Osteoblast (primary cell): ENCODE measurements around the gene FOSL2. TPM values are rescaled to one million over a fixed set of nuclear protein-coding genes. Genes with fewer than 3 reads are reported as not detected.
"Not testable (repeated sequence)": the region's sequence is repeated elsewhere in the genome, so short reads cannot be mapped to it uniquely, and the experiment has no call there.

Source experiments
- DNase-seq: peaks from one replicate; pipeline ENCODE4 v3.0.0; 2011; ENCODE audit warnings: low spot score, mixed read lengths; ENCODE audit not compliant: insufficient read length; ENCODE audit errors: missing footprints
- H2AFZ ChIP-seq: 2 replicates; pipeline ENCODE4 v1.6.0; 2011; ENCODE audit warnings: mild to moderate bottlenecking, low read length
- H3K27ac ChIP-seq: 2 replicates; pipeline ENCODE4 v1.5.1; 2011; ENCODE audit warnings: mild to moderate bottlenecking, low read depth, low read length, moderate library complexity
- H3K27me3 ChIP-seq: 2 replicates; pipeline ENCODE4 v1.6.0; 2012; ENCODE audit warnings: mild to moderate bottlenecking, control low read depth, inconsistent platforms, low read length, moderate library complexity; ENCODE audit not compliant: insufficient read depth
- H3K36me3 ChIP-seq: 2 replicates; pipeline ENCODE4 v1.5.1; 2011; ENCODE audit warnings: mild to moderate bottlenecking, low read length, control low read depth, moderate library complexity; ENCODE audit not compliant: insufficient read depth
- H3K4me1 ChIP-seq: 2 replicates; pipeline ENCODE4 v1.5.1; 2011; ENCODE audit warnings: mild to moderate bottlenecking, low read length, control low read depth, moderate library complexity; ENCODE audit not compliant: insufficient read depth
- H3K4me2 ChIP-seq: 2 replicates; pipeline ENCODE4 v1.6.0; 2011; ENCODE audit warnings: mild to moderate bottlenecking, low read length; ENCODE audit not compliant: insufficient read depth
- H3K4me3 ChIP-seq: fragments of 200-600 bp; sonication (generic); 3 replicates; pipeline ENCODE4 v1.5.1; 2012; ENCODE audit warnings: mild to moderate bottlenecking, low read length, inconsistent platforms; ENCODE audit not compliant: insufficient read depth
- H3K79me2 ChIP-seq: 2 replicates; pipeline ENCODE4 v1.6.0; 2012; ENCODE audit warnings: mild to moderate bottlenecking, low read length, control low read depth, inconsistent platforms; ENCODE audit not compliant: insufficient read depth
- H3K9me3 ChIP-seq: 2 replicates; pipeline ENCODE4 v1.5.1; 2011; ENCODE audit warnings: low read depth, low read length, control low read depth
- H4K20me1 ChIP-seq: 2 replicates; pipeline ENCODE4 v1.6.0; 2012; ENCODE audit warnings: mild to moderate bottlenecking, low read length, control low read depth; ENCODE audit not compliant: insufficient read depth
- CTCF ChIP-seq: IDR thresholded peaks from 2 replicates; pipeline ENCODE4 v1.5.1; 2011; ENCODE audit warnings: mild to moderate bottlenecking, low read depth, low read length, moderate library complexity; ENCODE audit errors: extremely low read depth
- total RNA-seq: library from RNA; depleted of rRNA; stranded (reverse); fragments of >200 nt; gene quantifications from 2 replicates; pipeline ENCODE4 v1.2.3, GENCODE V29; 2012

The FOSL2 gene
- total RNA-seq, 1 donor = 86.9 TPM

- no peak for DNase-seq
- H3K27me3 ChIP-seq = no peaks in the 10 kb centered on the region
- no peak overlapping the region for H3K27ac ChIP-seq
- H3K9me3 ChIP-seq = no peaks in the 10 kb centered on the region
- no peaks in the 10 kb centered on the region for H3K36me3 ChIP-seq
- H3K4me1 ChIP-seq = peaks cover 4% of the 10 kb centered on the region
- TF ChIP-seq CTCF = no peak
- no peaks in the 10 kb centered on the region for H4K20me1 ChIP-seq
- H3K4me2 ChIP-seq = no peak overlapping the region
- H3K79me2 ChIP-seq = no peaks in the 10 kb centered on the region
- no peak overlapping the region for H2AFZ ChIP-seq
- no peak overlapping the region for H3K4me3 ChIP-seq
These were observed 24.3 kb upstream of the FOSL2 start for GRCh38 chr2:28368357-28368798.

DNA sequence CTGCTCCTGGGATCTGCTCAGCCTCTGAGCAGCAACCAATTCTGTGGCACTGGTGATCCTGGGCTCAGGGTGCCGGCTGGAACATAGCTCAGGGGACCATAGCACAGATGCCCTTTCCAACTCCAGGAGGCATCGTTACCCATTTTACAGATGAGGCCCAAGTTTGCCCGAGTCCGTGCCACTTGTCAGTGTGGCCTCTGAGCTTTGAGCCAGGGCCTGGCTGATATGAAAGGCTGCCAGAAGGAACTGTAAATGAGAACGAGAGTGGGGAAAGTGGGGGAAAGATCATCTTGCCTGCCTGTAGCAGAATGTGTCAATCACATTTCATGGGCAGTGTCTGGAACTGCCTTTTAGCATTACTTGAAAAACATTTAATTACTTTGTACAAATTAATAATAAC, 23.3 kb upstream of the FOSL2 start:
- Histone ChIP-seq H3K9me3 (no peaks in the 10 kb centered on the region), H3K27me3 (no peaks in the 10 kb centered on the region), H3K4me1 (peaks cover 4% of the 10 kb centered on the region), H3K27ac (no peak overlapping the region), H3K79me2 (no peaks in the 10 kb centered on the region), H2AFZ (no peak overlapping the region), H3K4me3 (no peak overlapping the region), H3K4me2 (no peak overlapping the region), H3K36me3 (no peaks in the 10 kb centered on the region), H4K20me1 (no peaks in the 10 kb centered on the region)
- DNase-seq = no peak
- no peak for TF ChIP-seq CTCF

GRCh38 chr2:28370354-28370753, 22.3 kb upstream of the FOSL2 start:
- Histone ChIP-seq H3K9me3 (no peaks in the 10 kb centered on the region), H2AFZ (no peak overlapping the region), H3K27me3 (no peaks in the 10 kb centered on the region), H3K4me1 (peaks cover 4% of the 10 kb centered on the region), H3K36me3 (no peaks in the 10 kb centered on the region), H3K4me2 (no peak overlapping the region), H3K4me3 (no peak overlapping the region), H3K79me2 (no peaks in the 10 kb centered on the region), H3K27ac (no peak overlapping the region), H4K20me1 (no peaks in the 10 kb centered on the region)
- peak; percentile 41 for DNase-seq
- TF ChIP-seq CTCF = no peak

DNA sequence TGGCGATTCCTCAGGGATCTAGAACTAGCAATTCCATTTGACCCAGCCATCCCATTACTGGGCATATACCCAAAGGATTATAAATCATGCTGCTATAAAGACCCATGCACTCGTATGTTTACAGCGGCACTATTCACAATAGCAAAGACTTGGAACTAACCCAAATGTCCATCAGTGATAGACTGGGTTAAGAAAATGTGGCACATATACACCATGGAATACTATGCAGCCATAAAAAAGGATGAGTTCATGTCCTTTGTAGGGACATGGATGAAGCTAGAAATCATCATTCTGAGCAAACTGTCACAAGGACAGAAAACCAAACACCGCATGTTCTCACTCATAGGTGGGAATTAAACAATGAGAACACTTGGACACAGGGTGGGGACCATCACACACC, 20.9 kb upstream of the FOSL2 start:
- H3K4me3 ChIP-seq, H4K20me1 ChIP-seq, H3K4me1 ChIP-seq, H3K9me3 ChIP-seq, H2AFZ ChIP-seq, H3K27me3 ChIP-seq, H3K4me2 ChIP-seq, H3K36me3 ChIP-seq, DNase-seq, H3K79me2 ChIP-seq, H3K27ac ChIP-seq: not testable (repeated sequence)
